T-helper 1 cell (primary cell): ENCODE data around the gene NGB.

Experiments used
- DNase-seq, 5 donors: peaks; one replicate each; pipeline ENCODE4 v3.0.0-alpha.2; 2012 to 2020

NGB gene

GRCh38 chr14:77225892-77226557 is 45.0 kb downstream of the NGB start:
- DNase-seq = no peak

GRCh38 chr14:77225254-77225653 is 45.8 kb downstream of the NGB start:
- no peak for DNase-seq

- no peak for DNase-seq
Observed at GRCh38 chr14:77224212-77224611, 46.8 kb downstream of the NGB start.

- no peak for DNase-seq
Observed at GRCh38 chr14:77222546-77223225, 48.3 kb downstream of the NGB start.

GRCh38 chr14:77221241-77221871 is 49.6 kb downstream of the NGB start:
- no peak for DNase-seq

- DNase-seq = no peak
Observed at GRCh38 chr14:77220246-77221017, 50.6 kb downstream of the NGB start.

- no peak for DNase-seq
Observed at GRCh38 chr14:77219591-77219990, 51.4 kb downstream of the NGB start.

GRCh38 chr14:77217551-77217950 is 53.5 kb downstream of the NGB start:
- DNase-seq = no peak
